GM23248 (cell line): Measurements from ENCODE around the gene NOL3.

Source experiments
- EZH2 ChIP-seq: fragments of 200-600 bp; sonication (generic); IDR thresholded peaks from 2 replicates; pipeline ENCODE4 v1.6.1; 2018; ENCODE audit warnings: antibody characterized with exemption, mild to moderate bottlenecking; ENCODE audit not compliant: insufficient read depth, poor library complexity, severe bottlenecking
- EZH2phosphoT487 ChIP-seq: fragments of 200-600 bp; sonication (generic); IDR thresholded peaks from 2 replicates; pipeline ENCODE4 v1.6.1; 2018; ENCODE audit warnings: antibody characterized with exemption, moderate library complexity, mild to moderate bottlenecking, low read depth; ENCODE audit not compliant: insufficient read depth

DNA sequence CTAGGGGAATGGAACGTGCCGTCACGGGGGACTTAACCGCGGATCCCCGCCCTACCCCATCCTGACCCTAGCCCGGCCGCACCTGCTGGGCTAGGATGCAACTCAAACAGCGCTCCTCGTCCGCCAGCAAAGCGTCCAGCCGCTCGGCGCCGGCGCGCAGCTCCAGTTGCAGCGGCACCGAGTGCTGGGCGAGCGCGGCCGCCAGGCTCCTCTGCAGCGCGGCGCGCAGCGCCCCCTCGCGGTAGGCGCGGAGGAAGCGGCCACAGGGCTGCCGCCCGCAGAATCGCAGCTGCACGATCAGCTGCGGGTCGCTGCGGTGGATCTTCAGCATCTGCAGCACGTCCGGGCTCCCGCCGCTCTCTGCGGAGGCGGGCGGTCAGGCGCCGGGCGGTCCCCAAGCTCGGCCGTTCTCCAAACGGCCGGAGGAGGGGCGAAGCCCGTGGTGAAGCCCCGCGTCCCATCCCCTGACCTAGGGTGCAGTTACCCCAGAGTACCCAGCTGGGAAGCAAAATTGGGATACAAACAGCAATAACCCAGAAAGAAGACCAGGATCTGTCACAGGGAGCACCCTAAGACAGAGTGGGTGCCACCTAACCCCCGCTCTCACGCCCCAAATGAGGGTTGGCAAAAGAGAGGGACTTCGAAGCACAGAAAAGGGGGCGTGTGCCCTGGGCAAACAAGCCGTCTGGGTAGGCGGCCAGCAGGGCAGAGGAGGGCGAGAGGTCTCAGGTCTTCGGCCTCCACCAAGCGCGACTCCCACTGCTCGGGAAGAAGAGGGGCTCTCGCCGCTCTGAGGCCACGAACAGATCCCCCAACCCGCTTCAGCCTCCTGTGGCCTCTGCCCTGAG lies 14.8 kb upstream of the NOL3 start:
- TF ChIP-seq EZH2 (no peak), EZH2phosphoT487 (no peak)
